Effector memory CD4-positive, alpha-beta T cell (primary cell): Measurements from ENCODE around the gene MMP21.

Experiments used
- DNase-seq, 3 donors: peaks; one replicate each; pipeline ENCODE4 v3.0.0-alpha.2; 2020
- H3K27ac ChIP-seq: 2 replicates; pipeline ENCODE4 v1.7.0; 2013; ENCODE audit warnings: mild to moderate bottlenecking, low read length, moderate library complexity; ENCODE audit not compliant: insufficient read depth, poor library complexity, severe bottlenecking
- H3K27me3 ChIP-seq: replicated peaks from 2 replicates; pipeline ENCODE4 v1.7.0; 2013; ENCODE audit warnings: mild to moderate bottlenecking, low read length; ENCODE audit not compliant: insufficient read depth, control insufficient read depth, poor library complexity, severe bottlenecking
- H3K36me3 ChIP-seq: 2 replicates; pipeline ENCODE4 v1.7.0; 2013; ENCODE audit warnings: mild to moderate bottlenecking, low read length, moderate library complexity; ENCODE audit not compliant: control insufficient read depth, insufficient read depth
- H3K4me1 ChIP-seq: 2 replicates; pipeline ENCODE4 v1.7.0; 2013; ENCODE audit warnings: low read length, mild to moderate bottlenecking; ENCODE audit not compliant: control insufficient read depth, insufficient read depth, poor library complexity, severe bottlenecking
- H3K4me3 ChIP-seq: 2 replicates; pipeline ENCODE4 v1.7.0; 2013; ENCODE audit warnings: low read length, low read depth, mild to moderate bottlenecking; ENCODE audit not compliant: insufficient read depth, poor library complexity, severe bottlenecking
- H3K9me3 ChIP-seq: 2 replicates; pipeline ENCODE4 v1.7.0; 2013; ENCODE audit warnings: mild to moderate bottlenecking, low read length, moderate library complexity; ENCODE audit not compliant: control insufficient read depth

Gene MMP21

GRCh38 chr10:125811251-125811650 lies 35.6 kb upstream of the MMP21 start:
- Histone ChIP-seq H3K4me3 (no peak overlapping the region), H3K36me3 (peaks cover 43% of the 10 kb centered on the region), H3K4me1 (no peaks in the 10 kb centered on the region), H3K9me3 (no peaks in the 10 kb centered on the region), H3K27ac (no peak overlapping the region), H3K27me3 (no peaks in the 10 kb centered on the region)
- DNase-seq, result no peak

- H3K4me3 ChIP-seq, result no peak overlapping the region
- H3K36me3 ChIP-seq, result peaks cover 30% of the 10 kb centered on the region
- no peaks in the 10 kb centered on the region for H3K9me3 ChIP-seq
- no peaks in the 10 kb centered on the region for H3K4me1 ChIP-seq
- no peak overlapping the region for H3K27ac ChIP-seq
- H3K27me3 ChIP-seq, result no peaks in the 10 kb centered on the region
- DNase-seq, result no peak
Observed at GRCh38 chr10:125808047-125808446, 32.4 kb upstream of the MMP21 start.

- Histone ChIP-seq H3K27ac (no peak overlapping the region), H3K4me3 (no peak overlapping the region), H3K4me1 (no peaks in the 10 kb centered on the region), H3K36me3 (peaks cover 29% of the 10 kb centered on the region), H3K27me3 (no peaks in the 10 kb centered on the region), H3K9me3 (no peaks in the 10 kb centered on the region)
- DNase-seq, result no peak
Observed at GRCh38 chr10:125802739-125803138, 27.1 kb upstream of the MMP21 start.

- Histone ChIP-seq H3K27ac (no peak overlapping the region), H3K4me3 (no peak overlapping the region), H3K36me3 (peaks cover 33% of the 10 kb centered on the region), H3K27me3 (no peaks in the 10 kb centered on the region), H3K4me1 (no peaks in the 10 kb centered on the region), H3K9me3 (no peaks in the 10 kb centered on the region)
- DNase-seq, result no peak
Observed at GRCh38 chr10:125802131-125802530, 26.5 kb upstream of the MMP21 start.

- H3K36me3 ChIP-seq, result peaks cover 27% of the 10 kb centered on the region
- no peak for DNase-seq
- no peak overlapping the region for H3K4me3 ChIP-seq
- H3K27me3 ChIP-seq, result no peaks in the 10 kb centered on the region
- no peaks in the 10 kb centered on the region for H3K9me3 ChIP-seq
- H3K4me1 ChIP-seq, result no peaks in the 10 kb centered on the region
- H3K27ac ChIP-seq, result no peak overlapping the region
Observed at GRCh38 chr10:125801574-125801973, 26.0 kb upstream of the MMP21 start.

- DNase-seq, result no peak
- H3K36me3 ChIP-seq, result peaks cover 28% of the 10 kb centered on the region
- H3K4me3 ChIP-seq, result no peak overlapping the region
Observed at GRCh38 chr10:125799451-125800182, 24.0 kb upstream of the MMP21 start.

GRCh38 chr10:125797994-125798662 lies 22.5 kb upstream of the MMP21 start:
- Histone ChIP-seq H3K4me1 (no peaks in the 10 kb centered on the region), H3K9me3 (no peaks in the 10 kb centered on the region), H3K27me3 (no peaks in the 10 kb centered on the region), H3K27ac (no peak overlapping the region), H3K4me3 (no peak overlapping the region), H3K36me3 (peaks cover 28% of the 10 kb centered on the region)
- DNase-seq, result no peak

More at GRCh38 chr10:125799451-125800182, 24.0 kb upstream of the MMP21 start:
- H3K4me1 ChIP-seq, result no peaks in the 10 kb centered on the region
- H3K27me3 ChIP-seq, result no peaks in the 10 kb centered on the region
- no peaks in the 10 kb centered on the region for H3K9me3 ChIP-seq
- H3K27ac ChIP-seq, result no peak overlapping the region

GRCh38 chr10:125797424-125797823 lies 21.8 kb upstream of the MMP21 start:
- H3K4me1 ChIP-seq, result no peaks in the 10 kb centered on the region
- no peak overlapping the region for H3K27ac ChIP-seq
- H3K4me3 ChIP-seq, result no peak overlapping the region
- DNase-seq, result no peak
- H3K36me3 ChIP-seq, result peaks cover 33% of the 10 kb centered on the region
- H3K27me3 ChIP-seq, result no peaks in the 10 kb centered on the region
- no peaks in the 10 kb centered on the region for H3K9me3 ChIP-seq

- H3K27me3 ChIP-seq, result no peaks in the 10 kb centered on the region
- no peak for DNase-seq
- H3K9me3 ChIP-seq, result no peaks in the 10 kb centered on the region
- H3K27ac ChIP-seq, result no peak overlapping the region
- H3K4me3 ChIP-seq, result no peak overlapping the region
- H3K36me3 ChIP-seq, result peaks cover 33% of the 10 kb centered on the region
- no peaks in the 10 kb centered on the region for H3K4me1 ChIP-seq
Observed at GRCh38 chr10:125795637-125796190, 20.1 kb upstream of the MMP21 start.

- no peak overlapping the region for H3K4me3 ChIP-seq
- DNase-seq, result no peak
- no peaks in the 10 kb centered on the region for H3K9me3 ChIP-seq
- H3K27ac ChIP-seq, result no peak overlapping the region
- H3K27me3 ChIP-seq, result no peaks in the 10 kb centered on the region
- H3K36me3 ChIP-seq, result peaks cover 33% of the 10 kb centered on the region
- H3K4me1 ChIP-seq, result no peaks in the 10 kb centered on the region
Observed at GRCh38 chr10:125795128-125795527, 19.5 kb upstream of the MMP21 start.
